ENCODE data around the gene GLOD4. TPM values are rescaled to one million over a fixed set of nuclear protein-coding genes. Genes with fewer than 3 reads are reported as not detected.

Gene GLOD4
- polyA plus RNA-seq, 1 experiment: 15.8 TPM

GRCh38 chr17:721540-721937 lies 60.5 kb downstream of the GLOD4 start:
- DNase-seq (ENCODE audit: low read depth): no peak
- H3K36me3 ChIP-seq (ENCODE audit: control insufficient read depth, insufficient read depth, low read length): peaks cover 2% of the 10 kb centered on the region; the same call in 1 of the 2 replicates
- H3K27me3 ChIP-seq (ENCODE audit: control insufficient read depth, insufficient read depth, low read length): no peaks in the 10 kb centered on the region
- ChIA-PET CTCF (no interaction called here), POLR2A (no interaction called here)
- no peak overlapping the region for H3K4me3 ChIP-seq (ENCODE audit: low read depth, low read length)
- TF ChIP-seq CTCF (IDR thresholded peaks at IDR 0.05; ENCODE audit: insufficient read depth, low read depth, low read length): no peak

- CTCF ChIA-PET: no interaction called here
- no peaks in the 10 kb centered on the region for H3K27me3 ChIP-seq (ENCODE audit: control insufficient read depth, insufficient read depth, low read length)
- POLR2A ChIA-PET: no interaction called here
- no peak for DNase-seq (ENCODE audit: low read depth)
- H3K36me3 ChIP-seq (ENCODE audit: control insufficient read depth, insufficient read depth, low read length): peaks cover 2% of the 10 kb centered on the region; the same call in 1 of the 2 replicates
- no peak overlapping the region for H3K4me3 ChIP-seq (ENCODE audit: low read depth, low read length)
- TF ChIP-seq CTCF (IDR thresholded peaks at IDR 0.05; ENCODE audit: insufficient read depth, low read depth, low read length): no peak
Measured at GRCh38 chr17:720706-721539, 61.2 kb downstream of the GLOD4 start.

- Histone ChIP-seq H3K4me3 (ENCODE audit: low read depth, low read length) (no peak overlapping the region), H3K36me3 (ENCODE audit: control insufficient read depth, insufficient read depth, low read length) (peaks cover 2% of the 10 kb centered on the region; the same call in 1 of the 2 replicates), H3K27me3 (ENCODE audit: control insufficient read depth, insufficient read depth, low read length) (no peaks in the 10 kb centered on the region)
- CTCF ChIA-PET: interaction anchor here (0.8 kb wide), 1 partner anchor 263 kb away, joined by 3 read pairs; no protein-coding TSS in a partner anchor
- POLR2A ChIA-PET: no interaction called here
- no peak for DNase-seq (ENCODE audit: low read depth)
- no peak for TF ChIP-seq CTCF (IDR thresholded peaks at IDR 0.05; ENCODE audit: insufficient read depth, low read depth, low read length)
Measured at GRCh38 chr17:718075-718474, 64.0 kb downstream of the GLOD4 start.

Other genes starting within 250 kb of the GLOD4 start
- gene VPS53, start 67.4 kb downstream of the GLOD4 start, polyA plus RNA-seq (2011; rRNA removed): 27.3 and 34.5 TPM in 2 replicates
- gene TLCD3A, start 49.7 kb downstream of the GLOD4 start, polyA plus RNA-seq (2011; rRNA removed): 37.7 and 45.8 TPM in 2 replicates
- 10.0 and 15.7 TPM in 2 replicates for gene GEMIN4, start 30.0 kb downstream of the GLOD4 start, polyA plus RNA-seq (2011; rRNA removed)
- gene MRM3, start 73 bp upstream of the GLOD4 start, polyA plus RNA-seq (2011; rRNA removed): 9.8 and 10.1 TPM in 2 replicates
- gene NXN, start 197.5 kb upstream of the GLOD4 start, polyA plus RNA-seq (2011; rRNA removed): 65.3 and 88.8 TPM in 2 replicates
- gene TIMM22, start 214.8 kb upstream of the GLOD4 start, polyA plus RNA-seq (2011; rRNA removed): 12.6 and 14.3 TPM in 2 replicates